ENCODE results near the gene RPL7L1.
"Not testable (repeated sequence)": the region's sequence is repeated elsewhere in the genome, so short reads cannot be mapped to it uniquely, and the experiment has no call there.

DNA sequence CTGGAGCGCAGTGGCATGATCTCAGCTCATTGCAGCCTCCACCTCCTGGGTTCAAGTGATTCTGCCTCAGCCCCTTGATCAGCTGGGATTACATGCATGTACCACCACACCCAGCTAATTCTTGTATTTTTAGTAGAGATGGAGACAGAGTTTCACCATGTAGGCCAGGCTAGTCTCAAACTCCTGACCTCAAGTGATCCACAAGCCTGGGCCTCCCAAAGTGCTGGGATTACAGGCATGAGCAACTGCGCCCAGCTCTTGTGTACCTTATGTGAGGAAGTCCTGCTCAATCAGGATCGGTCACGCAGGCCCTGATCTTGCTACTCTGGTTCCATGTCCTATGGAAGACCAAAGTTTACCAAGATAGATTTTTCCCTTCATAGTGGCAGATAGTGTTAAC, 8.8 kb downstream of the RPL7L1 start:
- TF ChIP-seq YY1 (IDR thresholded peaks at IDR 0.05; ENCODE audit: insufficient read depth, insufficient read length); ZNF274 (IDR thresholded peaks at IDR 0.05; ENCODE audit: low read depth, low read length); SUZ12 (IDR thresholded peaks at IDR 0.05; ENCODE audit: extremely low read depth, insufficient read depth, insufficient read length): not testable (repeated sequence)
